ENCODE results near the gene CDKN2B.

Gene CDKN2B

DNA sequence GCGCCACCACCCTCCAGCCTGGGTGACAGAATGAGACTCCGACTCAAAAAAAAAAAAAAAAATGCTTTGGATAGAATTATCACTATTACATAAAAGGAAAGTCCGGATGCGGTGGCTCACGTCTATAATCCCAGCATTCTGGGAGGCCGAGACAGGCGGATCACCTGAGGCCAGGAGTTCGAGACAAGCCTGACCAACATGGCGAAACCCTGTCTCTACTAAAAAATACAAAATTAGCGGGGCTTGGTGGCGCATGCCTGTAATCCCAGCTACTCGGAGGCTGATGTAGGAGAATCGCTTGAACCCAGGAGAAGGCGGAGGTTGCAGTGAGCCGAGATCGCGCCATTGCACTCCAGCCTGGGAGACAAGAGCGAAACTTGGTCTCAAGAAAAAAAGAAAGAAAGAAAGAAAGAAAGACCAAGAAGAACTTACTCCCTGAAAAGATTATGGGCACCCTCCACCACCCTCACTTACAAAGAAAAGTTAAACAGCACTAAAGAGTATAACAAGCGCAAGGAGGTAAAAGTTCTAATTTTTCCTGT lies 32.7 kb downstream of the CDKN2B start:
- Histone ChIP-seq H3K9me3 (ENCODE audit: control insufficient read depth, low read length) (no peaks in the 10 kb centered on the region), H3K4me1 (ENCODE audit: control insufficient read depth, insufficient read depth, low read length) (peaks cover 16% of the 10 kb centered on the region), H3K27me3 (replicated peaks; ENCODE audit: control insufficient read depth, insufficient read depth, low read length) (peaks cover 29% of the 10 kb centered on the region), H3K9ac (ENCODE audit: low read length) (no peak overlapping the region), H3K4me3 (ENCODE audit: low read length) (peak overlapping the region; percentile 92), H3K36me3 (ENCODE audit: control insufficient read depth, insufficient read depth, low read length, severe bottlenecking) (no peaks in the 10 kb centered on the region)
- DNase-seq (ENCODE audit: low read depth), result no peak

DNA sequence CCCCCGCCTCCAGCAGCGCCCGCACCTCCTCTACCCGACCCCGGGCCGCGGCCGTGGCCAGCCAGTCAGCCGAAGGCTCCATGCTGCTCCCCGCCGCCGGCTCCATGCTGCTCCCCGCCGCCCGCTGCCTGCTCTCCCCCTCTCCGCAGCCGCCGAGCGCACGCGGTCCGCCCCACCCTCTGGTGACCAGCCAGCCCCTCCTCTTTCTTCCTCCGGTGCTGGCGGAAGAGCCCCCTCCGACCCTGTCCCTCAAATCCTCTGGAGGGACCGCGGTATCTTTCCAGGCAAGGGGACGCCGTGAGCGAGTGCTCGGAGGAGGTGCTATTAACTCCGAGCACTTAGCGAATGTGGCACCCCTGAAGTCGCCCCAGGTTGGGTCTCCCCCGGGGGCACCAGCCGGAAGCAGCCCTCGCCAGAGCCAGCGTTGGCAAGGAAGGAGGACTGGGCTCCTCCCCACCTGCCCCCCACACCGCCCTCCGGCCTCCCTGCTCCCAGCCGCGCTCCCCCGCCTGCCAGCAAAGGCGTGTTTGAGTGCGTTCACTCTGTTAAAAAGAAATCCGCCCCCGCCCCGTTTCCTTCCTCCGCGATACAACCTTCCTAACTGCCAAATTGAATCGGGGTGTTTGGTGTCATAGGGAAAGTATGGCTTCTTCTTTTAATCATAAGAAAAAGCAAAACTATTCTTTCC lies 34.2 kb downstream of the CDKN2B start:
- H3K36me3 ChIP-seq (ENCODE audit: control insufficient read depth, insufficient read depth, low read length, severe bottlenecking), result no peaks in the 10 kb centered on the region
- H3K4me1 ChIP-seq (ENCODE audit: control insufficient read depth, insufficient read depth, low read length), result peaks cover 26% of the 10 kb centered on the region
- H3K4me3 ChIP-seq (ENCODE audit: low read length), result peak overlapping the region; percentile 92
- peaks cover 37% of the 10 kb centered on the region for H3K27me3 ChIP-seq (replicated peaks; ENCODE audit: control insufficient read depth, insufficient read depth, low read length)
- H3K9ac ChIP-seq (ENCODE audit: low read length), result peak overlapping the region; percentile 90
- DNase-seq (ENCODE audit: low read depth), result peak; percentile 83
- peaks cover 8% of the 10 kb centered on the region for H3K9me3 ChIP-seq (ENCODE audit: control insufficient read depth, low read length)

DNA sequence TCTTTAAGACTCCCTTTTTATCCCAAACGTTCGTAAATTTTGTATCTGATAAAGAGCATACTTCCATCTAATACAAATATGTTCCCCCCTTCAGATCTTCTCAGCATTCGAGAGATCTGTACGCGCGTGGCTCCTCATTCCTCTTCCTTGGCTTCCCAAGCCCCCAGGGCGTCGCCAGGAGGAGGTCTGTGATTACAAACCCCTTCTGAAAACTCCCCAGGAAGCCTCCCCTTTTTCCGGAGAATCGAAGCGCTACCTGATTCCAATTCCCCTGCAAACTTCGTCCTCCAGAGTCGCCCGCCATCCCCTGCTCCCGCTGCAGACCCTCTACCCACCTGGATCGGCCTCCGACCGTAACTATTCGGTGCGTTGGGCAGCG lies 34.8 kb downstream of the CDKN2B start:
- peak overlapping the region; percentile 92 for H3K4me3 ChIP-seq (ENCODE audit: low read length)
- peaks cover 29% of the 10 kb centered on the region for H3K4me1 ChIP-seq (ENCODE audit: control insufficient read depth, insufficient read depth, low read length)
- peaks cover 36% of the 10 kb centered on the region for H3K27me3 ChIP-seq (replicated peaks; ENCODE audit: control insufficient read depth, insufficient read depth, low read length)
- no peaks in the 10 kb centered on the region for H3K36me3 ChIP-seq (ENCODE audit: control insufficient read depth, insufficient read depth, low read length, severe bottlenecking)
- DNase-seq (ENCODE audit: low read depth), result peak; percentile 41
- peak overlapping the region; percentile 90 for H3K9ac ChIP-seq (ENCODE audit: low read length)
- H3K9me3 ChIP-seq (ENCODE audit: control insufficient read depth, low read length), result peaks cover 9% of the 10 kb centered on the region

DNA sequence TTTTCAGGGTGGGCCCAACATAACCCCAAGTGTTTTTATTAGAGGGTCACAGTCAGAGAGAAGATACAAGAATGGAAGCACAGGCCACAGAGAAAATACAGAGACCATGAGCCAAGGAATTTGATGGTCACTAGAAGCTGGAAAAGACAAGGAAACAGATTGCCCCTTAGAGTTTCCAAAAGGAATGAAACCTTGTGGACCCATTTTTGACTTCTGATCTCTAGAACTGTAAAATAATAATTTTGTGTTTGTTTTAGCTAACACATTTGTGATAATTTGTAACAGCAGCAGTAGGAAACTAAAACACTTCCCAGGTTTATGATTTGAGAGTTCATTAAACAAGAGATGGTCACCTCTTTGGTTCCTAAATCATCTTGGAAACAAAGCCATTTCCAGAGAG lies 36.7 kb downstream of the CDKN2B start:
- Histone ChIP-seq H3K36me3 (ENCODE audit: control insufficient read depth, insufficient read depth, low read length, severe bottlenecking) (no peaks in the 10 kb centered on the region), H3K9me3 (ENCODE audit: control insufficient read depth, low read length) (peaks cover 15% of the 10 kb centered on the region), H3K4me3 (ENCODE audit: low read length) (peak overlapping the region; percentile 92), H3K4me1 (ENCODE audit: control insufficient read depth, insufficient read depth, low read length) (peaks cover 42% of the 10 kb centered on the region), H3K27me3 (replicated peaks; ENCODE audit: control insufficient read depth, insufficient read depth, low read length) (peaks cover 41% of the 10 kb centered on the region), H3K9ac (ENCODE audit: low read length) (peak overlapping the region; percentile 46)
- DNase-seq (ENCODE audit: low read depth), result no peak

DNA sequence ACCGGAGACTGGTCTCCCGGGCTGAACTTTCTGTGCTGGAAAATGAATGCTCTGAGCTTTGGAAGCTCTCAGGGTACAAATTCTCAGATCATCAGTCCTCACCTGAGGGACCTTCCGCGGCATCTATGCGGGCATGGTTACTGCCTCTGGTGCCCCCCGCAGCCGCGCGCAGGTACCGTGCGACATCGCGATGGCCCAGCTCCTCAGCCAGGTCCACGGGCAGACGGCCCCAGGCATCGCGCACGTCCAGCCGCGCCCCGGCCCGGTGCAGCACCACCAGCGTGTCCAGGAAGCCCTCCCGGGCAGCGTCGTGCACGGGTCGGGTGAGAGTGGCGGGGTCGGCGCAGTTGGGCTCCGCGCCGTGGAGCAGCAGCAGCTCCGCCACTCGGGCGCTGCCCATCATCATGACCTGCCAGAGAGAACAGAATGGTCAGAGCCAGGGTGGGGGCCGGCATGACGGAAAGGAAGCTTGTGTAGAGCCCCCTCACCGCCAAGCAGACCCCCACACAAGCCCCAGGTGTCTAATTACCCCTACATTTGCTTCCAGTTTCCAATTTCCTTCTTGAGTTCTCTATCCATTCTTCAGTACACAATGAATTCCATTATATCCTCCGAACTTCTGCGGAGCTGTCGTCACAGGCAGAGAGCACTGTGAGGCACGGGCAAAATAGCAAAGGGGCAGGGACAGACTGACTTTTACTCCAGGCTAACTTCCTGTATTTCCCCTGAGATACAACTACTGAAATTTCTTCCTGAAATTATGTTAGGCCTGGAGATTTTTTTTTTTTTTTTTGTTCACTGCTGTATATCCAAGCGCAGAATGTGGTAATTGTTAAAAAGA lies 38.1 kb downstream of the CDKN2B start:
- Histone ChIP-seq H3K9ac (ENCODE audit: low read length) (no peak overlapping the region), H3K4me1 (ENCODE audit: control insufficient read depth, insufficient read depth, low read length) (peaks cover 41% of the 10 kb centered on the region), H3K36me3 (ENCODE audit: control insufficient read depth, insufficient read depth, low read length, severe bottlenecking) (no peaks in the 10 kb centered on the region), H3K9me3 (ENCODE audit: control insufficient read depth, low read length) (peaks cover 15% of the 10 kb centered on the region), H3K4me3 (ENCODE audit: low read length) (peak overlapping the region; percentile 14), H3K27me3 (replicated peaks; ENCODE audit: control insufficient read depth, insufficient read depth, low read length) (peaks cover 33% of the 10 kb centered on the region)
- no peak for DNase-seq (ENCODE audit: low read depth)

- H3K9me3 ChIP-seq (ENCODE audit: control insufficient read depth, low read length), result peaks cover 15% of the 10 kb centered on the region
- H3K4me1 ChIP-seq (ENCODE audit: control insufficient read depth, insufficient read depth, low read length), result peaks cover 44% of the 10 kb centered on the region
- H3K4me3 ChIP-seq (ENCODE audit: low read length), result no peak overlapping the region
- no peak overlapping the region for H3K9ac ChIP-seq (ENCODE audit: low read length)
- H3K36me3 ChIP-seq (ENCODE audit: control insufficient read depth, insufficient read depth, low read length, severe bottlenecking), result no peaks in the 10 kb centered on the region
- no peak for DNase-seq (ENCODE audit: low read depth)
- H3K27me3 ChIP-seq (replicated peaks; ENCODE audit: control insufficient read depth, insufficient read depth, low read length), result peaks cover 32% of the 10 kb centered on the region
These were observed 38.9 kb downstream of the CDKN2B start for GRCh38 chr9:21969951-21970799.

DNA sequence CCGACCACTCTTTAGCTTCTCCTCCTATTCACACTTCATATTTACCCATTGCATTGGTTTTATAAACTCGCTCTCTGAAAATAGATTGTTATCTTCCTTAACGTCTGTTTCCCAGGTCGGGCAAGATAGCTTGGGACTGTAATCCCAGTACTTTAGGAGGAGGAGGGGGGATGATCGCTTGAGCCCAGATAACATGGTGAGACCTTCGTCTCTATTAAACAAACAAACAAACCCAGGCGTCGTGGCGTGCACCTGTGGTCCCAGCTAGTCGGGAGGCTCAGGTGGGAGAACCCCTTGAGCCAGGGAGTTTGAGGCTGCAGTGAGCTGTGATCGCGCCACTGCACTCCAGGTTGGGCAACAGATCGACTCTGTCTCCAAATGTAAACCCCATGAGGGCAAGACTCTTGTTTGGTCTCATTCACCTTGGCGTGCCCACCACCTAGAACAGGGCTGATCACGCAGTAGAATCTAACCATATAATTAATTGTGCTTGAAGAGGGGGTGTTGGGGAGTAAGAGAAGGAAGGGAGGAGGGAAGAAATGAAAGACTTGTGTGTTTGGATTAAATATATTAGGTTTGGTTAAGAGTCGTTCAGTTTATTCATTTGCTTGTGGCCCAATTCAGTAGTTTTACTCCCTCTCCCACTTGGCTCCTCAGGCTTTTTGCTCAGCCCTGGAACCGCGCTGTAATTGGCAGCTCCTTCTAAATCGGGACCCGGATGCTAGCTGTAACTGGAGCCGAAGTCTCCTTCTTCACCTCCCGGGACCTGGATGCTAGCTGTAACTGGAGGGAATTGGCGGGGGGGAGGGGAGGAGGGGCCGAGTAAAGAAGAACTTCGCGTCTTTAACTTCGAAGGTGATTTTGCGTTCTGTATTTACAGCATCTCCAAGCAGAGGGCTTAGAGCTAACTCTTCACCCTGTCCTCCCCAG lies 39.8 kb downstream of the CDKN2B start:
- peak overlapping the region; percentile 12 for H3K4me3 ChIP-seq (ENCODE audit: low read length)
- H3K36me3 ChIP-seq (ENCODE audit: control insufficient read depth, insufficient read depth, low read length, severe bottlenecking), result no peaks in the 10 kb centered on the region
- no peak for DNase-seq (ENCODE audit: low read depth)

GRCh38 chr9:21968331-21969010 lies 40.6 kb downstream of the CDKN2B start:
- H3K4me3 ChIP-seq (ENCODE audit: low read length), result peak overlapping the region; percentile 12
- DNase-seq (ENCODE audit: low read depth), result no peak
- H3K27me3 ChIP-seq (replicated peaks; ENCODE audit: control insufficient read depth, insufficient read depth, low read length), result peaks cover 32% of the 10 kb centered on the region
- peaks cover 15% of the 10 kb centered on the region for H3K9me3 ChIP-seq (ENCODE audit: control insufficient read depth, low read length)
- H3K36me3 ChIP-seq (ENCODE audit: control insufficient read depth, insufficient read depth, low read length, severe bottlenecking), result no peaks in the 10 kb centered on the region
- peaks cover 48% of the 10 kb centered on the region for H3K4me1 ChIP-seq (ENCODE audit: control insufficient read depth, insufficient read depth, low read length)
- no peak overlapping the region for H3K9ac ChIP-seq (ENCODE audit: low read length)

More for the DNA sequence above, 39.8 kb downstream of the CDKN2B start:
- peaks cover 32% of the 10 kb centered on the region for H3K27me3 ChIP-seq (replicated peaks; ENCODE audit: control insufficient read depth, insufficient read depth, low read length)
- peaks cover 15% of the 10 kb centered on the region for H3K9me3 ChIP-seq (ENCODE audit: control insufficient read depth, low read length)
- no peak overlapping the region for H3K9ac ChIP-seq (ENCODE audit: low read length)
- peaks cover 48% of the 10 kb centered on the region for H3K4me1 ChIP-seq (ENCODE audit: control insufficient read depth, insufficient read depth, low read length)

GRCh38 chr9:21967702-21968101 lies 41.4 kb downstream of the CDKN2B start:
- DNase-seq (ENCODE audit: low read depth), result no peak

GRCh38 chr9:21967169-21967568 lies 41.9 kb downstream of the CDKN2B start:
- peaks cover 43% of the 10 kb centered on the region for H3K4me1 ChIP-seq (ENCODE audit: control insufficient read depth, insufficient read depth, low read length)
- H3K9ac ChIP-seq (ENCODE audit: low read length), result no peak overlapping the region
- peaks cover 32% of the 10 kb centered on the region for H3K27me3 ChIP-seq (replicated peaks; ENCODE audit: control insufficient read depth, insufficient read depth, low read length)
- H3K4me3 ChIP-seq (ENCODE audit: low read length), result no peak overlapping the region
- DNase-seq (ENCODE audit: low read depth), result no peak
- H3K9me3 ChIP-seq (ENCODE audit: control insufficient read depth, low read length), result peaks cover 18% of the 10 kb centered on the region
- no peaks in the 10 kb centered on the region for H3K36me3 ChIP-seq (ENCODE audit: control insufficient read depth, insufficient read depth, low read length, severe bottlenecking)

More at GRCh38 chr9:21967702-21968101, 41.4 kb downstream of the CDKN2B start:
- Histone ChIP-seq H3K4me3 (ENCODE audit: low read length) (no peak overlapping the region), H3K9ac (ENCODE audit: low read length) (no peak overlapping the region), H3K27me3 (replicated peaks; ENCODE audit: control insufficient read depth, insufficient read depth, low read length) (peaks cover 32% of the 10 kb centered on the region), H3K4me1 (ENCODE audit: control insufficient read depth, insufficient read depth, low read length) (peaks cover 48% of the 10 kb centered on the region), H3K9me3 (ENCODE audit: control insufficient read depth, low read length) (peaks cover 18% of the 10 kb centered on the region), H3K36me3 (ENCODE audit: control insufficient read depth, insufficient read depth, low read length, severe bottlenecking) (no peaks in the 10 kb centered on the region)

Data from adipocyte (in vitro differentiated cells).